ENCODE data around the gene CEBPA.

GRCh38 chr19:33289261-33289660, 13.1 kb downstream of the CEBPA start:
- TF ChIP-seq EZH2 (IDR thresholded peaks at IDR 0.05) (no peak), POLR2AphosphoS5 (IDR thresholded peaks at IDR 0.05; ENCODE audit: borderline replicate concordance, low read depth, low read length) (no peak), FOXP2 (optimal IDR thresholded peaks at IDR 0.05; ENCODE audit: control extremely low read depth, extremely low read length, insufficient read depth) (no peak)

Measured in SK-N-MC (cell line).